A172 (cell line): ENCODE data around the gene PSENEN. TPM values are rescaled to one million over a fixed set of nuclear protein-coding genes. Genes with fewer than 3 reads are reported as not detected.
A peak's percentile ranks its signal among the peaks of the same experiment; 100 is the strongest.

Source experiments
- DNase-seq: peaks from one replicate; pipeline ENCODE4 v3.0.0-alpha.2; 2015; ENCODE audit warnings: low spot score
- total RNA-seq: library from RNA; depleted of rRNA; stranded (reverse); fragments of >200 nt; shearing (Covaris generic); gene quantifications from 2 replicates; pipeline ENCODE4 v1.2.3, GENCODE V29; 2014; rRNA removed

The PSENEN gene
- 37.1 and 40.9 TPM in 2 replicates for total RNA-seq

DNA sequence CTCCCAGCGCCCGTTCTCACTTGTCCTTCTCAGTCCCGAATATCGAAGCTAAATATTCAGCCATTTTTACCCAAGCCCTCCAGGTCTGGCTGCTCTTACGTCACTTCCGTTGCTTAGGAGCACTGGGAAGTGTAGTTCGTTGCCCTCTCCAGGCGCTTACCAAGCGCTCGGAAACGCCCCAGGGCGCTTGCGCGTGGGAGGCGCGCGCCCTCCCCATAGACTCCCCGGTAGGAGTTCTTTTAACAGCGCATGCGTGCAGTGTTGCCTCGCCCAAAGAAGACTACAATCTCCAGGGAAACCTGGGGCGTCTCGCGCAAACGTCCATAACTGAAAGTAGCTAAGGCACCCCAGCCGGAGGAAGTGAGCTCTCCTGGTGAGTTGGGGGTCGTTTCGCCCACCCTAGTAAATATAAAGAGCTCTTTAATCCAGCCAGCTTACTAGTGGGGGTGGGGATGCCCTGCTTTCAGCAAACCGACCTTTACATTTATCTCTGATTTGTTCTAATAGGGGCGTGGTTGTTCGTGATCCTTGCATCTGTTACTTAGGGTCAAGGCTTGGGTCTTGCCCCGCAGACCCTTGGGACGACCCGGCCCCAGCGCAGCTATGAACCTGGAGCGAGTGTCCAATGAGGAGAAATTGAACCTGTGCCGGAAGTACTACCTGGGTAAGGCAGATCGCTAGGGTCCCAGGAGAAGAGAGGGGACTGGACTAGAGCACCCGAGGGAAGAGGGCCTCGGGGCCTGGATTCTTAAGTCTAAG is at the start of gene PSENEN, which contains the start of gene U2AF1L4:
Gene PSENEN (plus strand): TSS at position 324 of the 759 bp plus-strand sequence. CDS start 280 bp downstream, at position 604.
Gene U2AF1L4 (minus strand): TSS at position 91 of the 759 bp plus-strand sequence. CDS start 27 bp downstream, at position 64.
- DNase-seq, result peak; percentile 99

DNA sequence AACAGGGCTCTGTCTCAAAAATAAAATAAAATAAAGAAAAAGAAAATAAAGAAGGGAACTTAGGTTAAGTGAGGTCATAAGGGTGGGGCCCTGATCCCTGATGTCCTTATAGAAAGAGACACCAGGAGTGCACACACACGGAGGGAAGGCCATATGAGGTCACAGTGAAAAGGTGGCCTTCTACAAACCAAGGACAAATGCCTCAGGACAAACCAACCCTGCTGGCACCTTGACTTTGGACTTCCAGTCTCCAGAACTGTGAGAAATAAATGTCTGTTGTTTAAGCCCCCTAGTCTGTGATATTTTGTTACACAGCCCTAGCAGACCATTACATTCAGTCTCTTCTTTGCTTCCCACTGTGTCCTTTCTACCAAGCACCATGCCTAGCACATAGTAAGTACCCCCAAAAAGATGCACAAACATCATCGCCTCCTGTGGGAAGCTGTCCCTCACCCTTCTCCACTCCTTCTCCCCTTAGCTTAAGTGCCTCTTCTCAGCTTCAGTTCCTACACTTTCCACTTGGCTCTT is 49.5 kb upstream of the PSENEN start:
- no peak for DNase-seq

GRCh38 chr19:35696835-35697234 is 48.6 kb upstream of the PSENEN start:
- DNase-seq, result no peak

DNA sequence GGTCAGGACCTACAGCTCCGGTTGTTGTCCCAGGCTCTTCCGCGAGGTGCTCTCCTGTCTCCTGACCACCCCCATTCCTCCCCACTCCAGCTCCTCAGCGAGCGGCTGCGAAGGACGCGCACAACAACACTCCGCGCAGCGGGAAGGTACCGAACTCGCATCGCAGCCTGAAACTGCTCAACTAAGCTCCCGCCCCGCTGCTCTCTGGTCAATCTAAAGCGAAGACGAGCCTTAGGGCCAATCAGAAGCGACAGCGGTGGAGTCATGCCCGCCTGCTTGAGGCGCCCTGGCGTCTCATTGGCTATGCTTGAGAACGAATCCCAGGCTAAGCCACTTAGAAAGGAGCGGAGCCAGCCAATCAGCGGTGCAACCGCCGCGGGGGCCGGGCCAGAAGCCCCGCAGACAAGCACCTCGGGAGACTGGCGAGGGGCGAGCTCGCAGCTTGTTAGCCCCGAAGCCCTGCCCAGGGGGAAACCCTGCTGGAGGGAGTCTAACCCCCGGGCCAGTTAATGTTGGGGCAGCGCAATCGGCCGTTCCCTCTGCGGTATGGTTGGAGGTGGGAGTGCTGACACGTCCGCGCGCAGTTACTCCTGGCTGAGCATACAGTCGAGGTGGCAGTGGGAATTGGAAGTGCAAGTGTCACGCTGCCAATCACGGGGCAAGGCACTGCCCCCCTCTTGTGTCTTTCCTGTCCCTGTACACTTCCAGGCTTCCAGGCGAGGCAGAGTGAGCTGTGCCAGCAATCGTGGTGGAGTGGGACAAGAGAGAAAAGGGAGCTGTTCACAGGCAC is 43.0 kb upstream of the PSENEN start:
- peak; percentile 98 for DNase-seq

GRCh38 chr19:35703343-35703742 is 42.1 kb upstream of the PSENEN start:
- no peak for DNase-seq

DNA sequence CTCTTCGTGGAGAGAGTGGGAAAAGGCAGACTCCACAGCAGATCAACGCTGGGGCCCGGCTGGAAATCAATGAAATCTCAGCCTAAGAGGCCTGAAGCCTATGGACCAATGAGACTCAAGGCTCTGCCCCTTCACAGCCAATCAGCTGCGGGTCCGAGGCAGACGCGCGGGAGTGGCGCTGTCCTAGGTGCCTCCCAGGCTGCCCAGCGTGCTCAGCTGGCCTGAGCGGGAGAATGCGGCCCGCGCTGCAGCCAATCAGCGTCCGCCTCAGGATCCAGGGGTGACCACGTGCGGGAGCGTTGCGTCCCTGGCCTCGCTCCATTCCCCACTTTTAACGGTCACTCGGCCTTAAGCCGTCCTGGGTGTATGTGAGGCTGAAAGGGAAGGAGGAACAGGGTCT is 41.2 kb upstream of the PSENEN start, which contains the start of gene ZBTB32:
Gene ZBTB32 (plus strand): TSS at position 341 of the 400 bp plus-strand sequence. CDS start 10,069 bp downstream, outside the sequence.
- no peak for DNase-seq

DNA sequence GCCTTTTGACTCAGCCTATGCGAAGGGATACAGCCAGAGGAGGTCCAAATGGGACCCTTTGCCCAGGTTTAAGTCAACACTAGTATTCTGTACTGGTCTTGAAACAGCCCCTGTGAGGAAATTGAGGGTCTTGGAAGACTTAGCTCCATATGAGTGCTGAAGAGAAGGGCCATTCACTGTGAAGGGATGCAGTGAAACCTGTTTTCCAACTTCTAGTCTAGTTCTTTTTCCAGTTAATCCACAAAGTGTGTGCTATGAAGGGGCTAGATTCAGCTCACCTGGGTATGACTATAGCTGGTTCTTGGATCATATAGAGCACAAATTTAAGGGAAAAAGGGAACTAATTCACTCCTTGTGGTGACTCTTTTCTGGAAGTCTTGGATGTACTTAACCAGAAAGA is 37.1 kb upstream of the PSENEN start:
- DNase-seq, result no peak

DNA sequence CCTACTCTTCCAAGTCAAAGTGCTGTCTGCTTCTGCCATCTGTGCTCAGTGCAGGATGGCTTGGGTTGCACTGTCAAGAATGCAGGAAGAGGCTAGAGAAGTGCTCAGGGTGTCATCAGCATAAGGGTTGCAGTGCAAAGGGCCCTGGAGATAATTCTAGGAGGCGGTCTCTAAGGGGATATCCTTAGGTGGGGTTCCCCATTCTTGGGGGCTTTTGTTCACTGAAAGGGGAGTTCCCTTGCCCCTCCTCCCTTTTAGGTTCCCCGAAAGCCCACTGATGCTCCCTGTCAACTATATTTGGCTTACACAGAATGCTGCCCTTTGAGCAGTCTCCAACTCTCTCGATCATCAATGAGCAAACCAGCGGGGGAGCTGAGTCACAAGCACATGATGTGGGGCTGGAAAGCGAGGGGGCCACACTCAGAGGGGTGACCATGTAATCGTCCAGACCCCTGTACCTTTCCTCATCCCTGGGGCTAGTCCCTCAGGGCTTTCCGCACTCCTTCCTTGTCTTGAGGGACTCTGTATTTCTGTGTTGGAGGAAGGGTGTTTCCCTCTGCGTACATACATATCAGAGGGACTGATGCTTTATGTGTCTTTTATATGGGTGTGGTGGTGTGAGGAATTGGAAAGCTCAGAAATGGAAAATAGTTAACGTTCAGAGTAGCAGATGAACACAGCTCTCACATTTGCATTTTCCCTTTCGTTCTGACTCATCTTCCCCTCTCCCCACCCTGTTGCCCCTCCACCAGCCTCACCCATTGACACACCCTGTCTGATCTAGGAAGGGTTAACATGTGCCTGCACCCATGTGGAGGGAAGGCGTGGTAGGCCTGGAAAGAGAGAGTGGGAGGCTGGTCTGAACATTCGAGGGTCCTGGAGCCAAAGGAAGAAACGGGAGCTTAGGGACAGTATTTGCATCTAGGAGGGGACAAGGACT is 34.4 kb upstream of the PSENEN start:
- DNase-seq, result no peak

DNA sequence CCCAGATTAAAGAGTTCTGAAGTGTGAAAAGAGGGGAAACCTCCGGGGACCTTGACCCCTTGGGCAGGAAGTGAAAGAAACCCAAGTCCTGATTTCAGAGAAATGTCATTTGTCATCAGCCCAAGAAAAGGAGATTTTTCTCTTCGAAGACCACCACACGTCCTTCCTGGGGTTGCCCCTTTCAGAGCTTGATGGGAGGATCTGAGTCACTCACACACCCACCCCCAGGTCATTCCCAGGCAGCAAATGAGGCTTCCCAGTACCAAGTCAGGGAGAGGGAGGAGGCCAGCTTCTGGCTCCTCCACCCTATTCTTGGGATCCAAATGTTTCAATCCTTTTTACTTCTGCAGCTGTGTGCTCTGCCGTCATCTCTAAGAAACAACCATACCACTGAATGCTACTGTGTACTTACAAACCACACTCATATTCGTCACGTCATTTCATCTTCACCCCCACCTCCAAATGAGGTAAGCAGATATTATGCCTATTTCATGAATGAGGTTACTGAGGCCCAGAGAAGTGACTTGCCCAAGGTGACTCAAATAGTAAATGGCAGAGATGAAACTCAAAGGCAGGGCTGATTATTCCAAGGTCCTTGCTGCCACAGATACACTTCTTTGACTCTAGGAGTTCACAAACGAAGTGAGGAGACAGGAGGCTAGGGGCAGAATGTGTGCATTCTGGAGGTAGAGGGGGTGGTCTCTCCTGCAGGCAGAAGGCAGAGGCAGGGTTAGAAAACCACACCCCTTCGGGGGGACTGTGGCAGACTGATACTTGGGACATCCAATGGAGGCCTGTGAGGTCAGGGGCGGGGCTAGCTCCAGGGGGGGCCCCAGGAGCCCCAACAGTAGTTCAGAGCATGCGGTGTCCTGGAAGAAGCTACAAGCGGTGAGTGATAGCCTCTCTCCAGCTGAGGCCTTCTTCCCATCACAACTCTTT is 32.6 kb upstream of the PSENEN start:
- DNase-seq, result no peak

DNA sequence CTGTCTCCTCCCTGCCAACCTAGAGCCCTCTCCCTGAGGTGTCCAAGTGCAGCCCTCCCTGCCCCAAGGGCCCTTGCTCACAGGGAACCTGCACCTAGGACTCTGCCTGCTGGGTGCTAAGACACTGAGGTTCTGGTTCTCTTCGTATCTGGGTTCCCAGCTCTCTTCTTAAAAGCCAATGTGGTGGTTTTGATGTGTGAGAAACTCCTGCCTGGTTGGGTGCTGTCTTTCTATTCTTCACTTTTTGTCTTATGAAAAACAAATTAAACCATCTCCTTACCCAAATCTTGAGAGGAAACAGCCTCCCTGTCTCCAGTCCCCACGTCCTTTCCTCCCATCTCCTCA is 32.0 kb upstream of the PSENEN start:
- no peak for DNase-seq

GRCh38 chr19:35713904-35714495 is 31.5 kb upstream of the PSENEN start:
- DNase-seq, result no peak

GRCh38 chr19:35714601-35715354 is 30.7 kb upstream of the PSENEN start:
- DNase-seq, result no peak

DNA sequence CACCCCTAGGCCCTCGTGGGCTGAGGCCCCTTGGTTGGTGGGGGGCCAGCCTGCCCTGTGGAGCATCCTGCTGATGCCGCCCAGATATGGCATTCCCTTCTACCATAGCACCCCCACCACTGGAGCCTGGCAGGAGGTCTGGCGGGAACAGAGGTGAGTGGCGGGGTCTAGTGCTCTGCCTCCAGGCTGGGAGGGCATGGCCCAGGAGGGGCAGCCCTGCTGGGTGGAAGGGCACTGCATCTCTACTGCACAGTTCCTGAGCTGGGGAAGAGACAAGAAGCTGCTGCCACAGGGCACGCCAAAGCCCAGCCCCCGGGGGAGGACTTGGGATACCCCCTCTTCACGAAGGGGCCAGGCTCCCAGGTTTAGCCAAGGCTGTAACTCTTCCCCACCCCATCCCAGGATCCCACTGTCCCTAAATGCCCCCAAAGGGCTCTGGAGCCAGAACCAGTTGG is 30.1 kb upstream of the PSENEN start:
- no peak for DNase-seq

DNA sequence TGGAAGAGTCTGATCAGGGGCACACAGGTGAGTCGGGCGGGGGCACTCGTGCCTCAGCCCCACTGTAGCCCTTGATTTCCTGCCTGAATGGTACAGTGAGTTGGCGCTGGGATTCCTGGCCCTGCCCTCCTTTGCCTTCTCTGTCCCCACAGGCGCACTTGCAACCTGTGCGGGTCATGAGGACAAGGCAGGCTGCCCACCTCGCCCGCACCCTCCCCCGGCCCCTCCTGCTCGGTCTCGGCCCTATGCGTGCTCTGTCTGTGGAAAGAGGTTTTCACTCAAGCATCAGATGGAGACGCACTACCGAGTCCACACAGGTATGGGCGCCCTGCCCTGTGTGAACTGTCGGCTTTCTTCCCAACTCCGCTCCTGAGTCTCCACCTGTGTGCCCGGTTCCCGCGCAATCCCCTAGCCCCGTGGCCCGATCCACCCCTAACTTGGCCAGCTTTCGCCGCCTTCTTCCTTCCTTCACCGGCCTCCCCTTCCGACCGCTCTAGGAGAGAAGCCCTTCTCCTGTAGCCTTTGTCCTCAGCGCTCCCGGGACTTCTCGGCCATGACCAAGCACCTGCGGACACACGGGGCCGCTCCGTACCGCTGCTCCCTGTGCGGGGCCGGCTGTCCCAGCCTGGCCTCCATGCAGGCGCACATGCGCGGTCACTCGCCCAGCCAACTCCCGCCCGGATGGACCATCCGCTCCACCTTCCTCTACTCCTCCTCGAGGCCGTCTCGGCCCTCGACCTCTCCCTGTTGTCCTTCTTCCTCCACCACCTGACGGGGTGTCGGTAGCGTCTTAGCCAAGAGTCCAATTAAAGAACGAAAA is 29.3 kb upstream of the PSENEN start:
- no peak for DNase-seq

GRCh38 chr19:35716801-35717664 is 28.4 kb upstream of the PSENEN start:
- DNase-seq, result peak; percentile 88

- peak; percentile 89 for DNase-seq
Observed at GRCh38 chr19:35717665-35718344, 27.6 kb upstream of the PSENEN start, which contains the start of gene KMT2B. Gene KMT2B (plus strand): TSS chr19:35718003. CDS start chr19:35718019, 16 bp downstream.
